Smooth muscle cell (in vitro differentiated cells): ENCODE measurements around the gene ITPR2. TPM values are rescaled to one million over a fixed set of nuclear protein-coding genes. Genes with fewer than 3 reads are reported as not detected.

ENCODE experiments used
- DNase-seq: peaks from one replicate; lab custom pipeline; 2025; ENCODE audit not compliant: unreplicated experiment; lab: John Stamatoyannopoulos, UW
- H2AFZ ChIP-seq: fragments of 200-600 bp; sonication (generic); 2 replicates; pipeline ENCODE4 v1.6.0; 2016; ENCODE audit warnings: antibody characterized with exemption, low read depth, mild to moderate bottlenecking
- H3F3A ChIP-seq: fragments of 200-600 bp; sonication (generic); 2 replicates; pipeline ENCODE4 v1.6.0; 2017; ENCODE audit warnings: antibody characterized with exemption, low read depth
- H3K27ac ChIP-seq: fragments of 200-600 bp; sonication (generic); 2 replicates; pipeline ENCODE4 v1.5.1; 2016; ENCODE audit warnings: low read depth, mild to moderate bottlenecking
- H3K27me3 ChIP-seq: fragments of 200-600 bp; sonication (generic); 2 replicates; pipeline ENCODE4 v1.6.1; 2016; ENCODE audit warnings: low read depth, mild to moderate bottlenecking
- H3K36me3 ChIP-seq: fragments of 200-600 bp; sonication (generic); 2 replicates; pipeline ENCODE4 v1.5.1; 2016; ENCODE audit warnings: low read depth
- H3K4me1 ChIP-seq: fragments of 200-600 bp; sonication (generic); 2 replicates; pipeline ENCODE4 v1.5.1; 2016; ENCODE audit warnings: low read depth
- H3K4me2 ChIP-seq: fragments of 200-600 bp; sonication (generic); 2 replicates; pipeline ENCODE4 v1.6.0; 2016; ENCODE audit warnings: mild to moderate bottlenecking
- H3K4me3 ChIP-seq: fragments of 200-600 bp; sonication (generic); 2 replicates; pipeline ENCODE4 v1.5.1; 2016; ENCODE audit warnings: mild to moderate bottlenecking
- H3K79me2 ChIP-seq: fragments of 200-600 bp; sonication (generic); 2 replicates; pipeline ENCODE4 v1.6.0; 2016; ENCODE audit warnings: low read depth, mild to moderate bottlenecking
- H3K9ac ChIP-seq: fragments of 200-600 bp; sonication (generic); 2 replicates; pipeline ENCODE4 v1.6.0; 2016; ENCODE audit warnings: low read depth
- H3K9me3 ChIP-seq: fragments of 200-600 bp; sonication (generic); replicated peaks from 2 replicates; pipeline ENCODE4 v1.5.1; 2016; ENCODE audit warnings: low read depth
- H4K20me1 ChIP-seq: fragments of 200-600 bp; sonication (generic); 2 replicates; pipeline ENCODE4 v1.6.0; 2016; ENCODE audit warnings: low read depth
- CTCF ChIP-seq: fragments of 200-600 bp; sonication (generic); IDR thresholded peaks from 2 replicates; pipeline ENCODE4 v1.5.1; 2017; ENCODE audit warnings: borderline replicate concordance, mild to moderate bottlenecking, antibody characterized with exemption; ENCODE audit not compliant: insufficient read depth, poor library complexity, severe bottlenecking
- WGBS: methylation state at CpG from one replicate; pipeline ENCODE4 v1.1.7; 2016; ENCODE audit warnings: low lambda C conversion rate; 5-methylcytosine and 5-hydroxymethylcytosine counted together
- polyA plus RNA-seq: library from polyadenylated mRNA; unstranded; fragments of >200 nt; fragmentation: Nextera tagmentation; extraction: Ambion mirVana; gene quantifications from 2 replicates; pipeline ENCODE4 v1.2.1, GENCODE V29; 2016
- total RNA-seq: library from RNA; depleted of rRNA; stranded (reverse); fragments of >200 nt; gene quantifications from 2 replicates; pipeline ENCODE4 v1.2.3, GENCODE V29; 2014

The ITPR2 gene
- total and polyA plus RNA-seq, 2 experiments from 2014 or later: 6.8 to 17.4 TPM

- 95% methylated on average over 1 of the region's 1 CpG for WGBS
- Histone ChIP-seq H3F3A (no peaks in the 10 kb centered on the region), H3K27ac (no peak overlapping the region), H3K4me3 (no peak overlapping the region), H3K27me3 (no peaks in the 10 kb centered on the region), H3K9ac (no peak overlapping the region), H3K4me2 (no peak overlapping the region), H2AFZ (no peak overlapping the region), H3K4me1 (no peaks in the 10 kb centered on the region), H4K20me1 (no peaks in the 10 kb centered on the region), H3K79me2 (no peaks in the 10 kb centered on the region), H3K36me3 (no peaks in the 10 kb centered on the region), H3K9me3 (no peaks in the 10 kb centered on the region)
- peak; percentile 61 for TF ChIP-seq CTCF
- no peak for DNase-seq
These were observed 131.3 kb downstream of the ITPR2 start for GRCh38 chr12:26701604-26702215.

- no peaks in the 10 kb centered on the region for H3K79me2 ChIP-seq
- no peak for TF ChIP-seq CTCF
- H3K4me3 ChIP-seq: no peak overlapping the region
- no peaks in the 10 kb centered on the region for H3K4me1 ChIP-seq
- DNase-seq: no peak
- H3K36me3 ChIP-seq: no peaks in the 10 kb centered on the region
- WGBS: 75% methylated on average over 4 of the region's 4 CpGs
- H3F3A ChIP-seq: no peaks in the 10 kb centered on the region
- no peak overlapping the region for H3K4me2 ChIP-seq
- no peak overlapping the region for H3K27ac ChIP-seq
- H3K27me3 ChIP-seq: no peaks in the 10 kb centered on the region
- no peaks in the 10 kb centered on the region for H4K20me1 ChIP-seq
- no peaks in the 10 kb centered on the region for H3K9me3 ChIP-seq
- no peak overlapping the region for H3K9ac ChIP-seq
- no peak overlapping the region for H2AFZ ChIP-seq
These were observed 132.6 kb downstream of the ITPR2 start for GRCh38 chr12:26700430-26700829.

GRCh38 chr12:26699237-26699636 is 133.8 kb downstream of the ITPR2 start:
- H3K9me3 ChIP-seq: no peaks in the 10 kb centered on the region
- no peak for DNase-seq
- WGBS: 97% methylated on average over 2 of the region's 2 CpGs

More at GRCh38 chr12:26699237-26699636, 133.8 kb downstream of the ITPR2 start:
- Histone ChIP-seq H3K36me3 (no peaks in the 10 kb centered on the region), H3K4me2 (no peak overlapping the region), H3K9ac (no peak overlapping the region), H3F3A (no peaks in the 10 kb centered on the region), H3K4me1 (no peaks in the 10 kb centered on the region), H3K27ac (no peak overlapping the region), H2AFZ (no peak overlapping the region), H3K27me3 (no peaks in the 10 kb centered on the region), H4K20me1 (no peaks in the 10 kb centered on the region), H3K4me3 (no peak overlapping the region), H3K79me2 (no peaks in the 10 kb centered on the region)
- TF ChIP-seq CTCF: no peak
